ENCODE results near the gene CFI.

The CFI gene

DNA sequence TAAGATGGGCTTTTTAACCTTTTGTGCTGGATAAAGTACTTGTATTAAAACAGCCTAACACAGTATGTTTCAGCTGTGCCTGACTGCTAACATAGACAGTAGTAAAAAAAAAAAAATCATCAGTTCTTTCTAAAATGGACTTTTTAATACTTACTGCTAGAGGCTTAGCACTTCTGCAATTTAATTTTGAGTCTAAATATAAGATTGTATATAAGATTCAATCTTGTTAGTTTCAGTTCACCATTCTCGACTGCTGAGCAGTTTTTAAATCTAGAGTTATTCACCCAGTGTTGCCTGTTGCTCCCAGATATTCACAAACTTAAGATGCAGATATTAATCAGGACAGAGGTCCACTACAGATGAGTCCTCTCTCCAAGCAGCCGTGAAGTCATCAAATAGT is 78.7 kb downstream of the CFI start:
- no peak overlapping the region for H3K4me3 ChIP-seq (ENCODE audit: low read depth, low read length)
- TF ChIP-seq, protein P1, sequence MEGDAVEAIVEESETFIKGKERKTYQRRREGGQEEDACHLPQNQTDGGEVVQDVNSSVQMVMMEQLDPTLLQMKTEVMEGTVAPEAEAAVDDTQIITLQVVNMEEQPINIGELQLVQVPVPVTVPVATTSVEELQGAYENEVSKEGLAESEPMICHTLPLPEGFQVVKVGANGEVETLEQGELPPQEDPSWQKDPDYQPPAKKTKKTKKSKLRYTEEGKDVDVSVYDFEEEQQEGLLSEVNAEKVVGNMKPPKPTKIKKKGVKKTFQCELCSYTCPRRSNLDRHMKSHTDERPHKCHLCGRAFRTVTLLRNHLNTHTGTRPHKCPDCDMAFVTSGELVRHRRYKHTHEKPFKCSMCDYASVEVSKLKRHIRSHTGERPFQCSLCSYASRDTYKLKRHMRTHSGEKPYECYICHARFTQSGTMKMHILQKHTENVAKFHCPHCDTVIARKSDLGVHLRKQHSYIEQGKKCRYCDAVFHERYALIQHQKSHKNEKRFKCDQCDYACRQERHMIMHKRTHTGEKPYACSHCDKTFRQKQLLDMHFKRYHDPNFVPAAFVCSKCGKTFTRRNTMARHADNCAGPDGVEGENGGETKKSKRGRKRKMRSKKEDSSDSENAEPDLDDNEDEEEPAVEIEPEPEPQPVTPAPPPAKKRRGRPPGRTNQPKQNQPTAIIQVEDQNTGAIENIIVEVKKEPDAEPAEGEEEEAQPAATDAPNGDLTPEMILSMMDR (IDR thresholded peaks at IDR 0.05; ENCODE audit: low read depth, low read length, missing control alignments), result no peak
- DNase-seq (ENCODE audit: low read depth), result no peak

DNA sequence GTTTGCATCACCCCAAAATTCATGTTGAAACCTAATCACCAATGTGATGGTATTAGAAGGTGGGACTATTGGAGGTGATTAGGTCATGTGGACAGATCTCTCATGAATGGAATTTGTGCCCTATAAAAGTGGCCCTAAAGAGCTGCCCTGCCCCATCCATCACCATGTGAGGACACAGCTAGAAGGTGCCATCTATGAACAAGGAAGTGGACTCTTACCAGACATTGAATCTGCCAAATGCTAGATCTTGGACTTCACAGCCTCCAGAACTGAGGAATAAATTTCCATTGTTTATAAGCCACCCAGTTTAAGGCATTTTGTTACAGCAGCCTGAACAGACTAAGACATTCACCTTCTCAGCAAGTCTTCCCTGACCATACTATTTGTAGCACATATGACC is 79.4 kb downstream of the CFI start:
- TF ChIP-seq, protein P1 (IDR thresholded peaks at IDR 0.05; ENCODE audit: low read depth, low read length, missing control alignments), result no peak
- H3K4me3 ChIP-seq (ENCODE audit: low read depth, low read length), result no peak overlapping the region
- DNase-seq (ENCODE audit: low read depth), result no peak

DNA sequence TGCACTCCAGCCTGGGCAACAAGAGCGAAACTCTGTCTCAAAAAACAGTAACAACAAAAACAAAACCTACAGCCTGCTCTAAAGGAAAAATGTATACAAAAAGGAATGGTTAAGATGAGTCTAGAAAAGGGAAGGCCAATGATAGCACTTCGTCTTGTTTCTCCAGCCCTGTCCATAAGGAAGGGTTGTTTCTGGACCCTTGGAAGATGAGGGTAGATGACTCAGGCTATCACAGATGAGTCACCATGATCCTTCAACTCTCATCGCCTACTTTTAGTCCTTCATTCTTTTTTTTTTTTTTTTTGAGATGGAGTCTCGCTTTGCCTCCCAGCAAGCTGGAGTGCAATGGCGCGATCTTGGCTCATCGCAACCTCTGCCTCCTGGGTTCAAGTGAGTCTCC is 80.8 kb downstream of the CFI start:
- TF ChIP-seq, protein P1 (IDR thresholded peaks at IDR 0.05; ENCODE audit: low read depth, low read length, missing control alignments), result no peak
- H3K4me3 ChIP-seq (ENCODE audit: low read depth, low read length), result no peak overlapping the region
- no peak for DNase-seq (ENCODE audit: low read depth)

DNA sequence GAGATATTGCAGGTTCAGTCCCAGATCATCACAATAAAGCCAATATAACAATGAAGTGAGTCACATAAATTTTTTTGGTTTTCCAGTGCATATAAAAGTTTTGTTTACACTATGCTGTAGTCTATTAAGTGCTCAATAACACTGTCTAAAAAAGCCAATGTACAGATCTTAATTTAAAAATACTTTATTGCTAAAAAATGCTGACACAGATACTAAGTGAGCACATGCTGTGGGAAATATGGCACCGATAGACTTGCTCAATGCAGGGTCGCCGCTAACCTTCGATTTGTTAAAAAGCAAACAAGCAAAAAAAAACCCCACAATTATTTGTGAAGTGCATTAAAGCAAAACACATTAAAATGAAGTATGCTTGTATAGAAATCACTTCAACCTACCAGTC is 82.2 kb downstream of the CFI start:
- TF ChIP-seq, protein P1 (IDR thresholded peaks at IDR 0.05; ENCODE audit: low read depth, low read length, missing control alignments), result no peak
- DNase-seq (ENCODE audit: low read depth), result no peak
- H3K4me3 ChIP-seq (ENCODE audit: low read depth, low read length), result no peak overlapping the region

DNA sequence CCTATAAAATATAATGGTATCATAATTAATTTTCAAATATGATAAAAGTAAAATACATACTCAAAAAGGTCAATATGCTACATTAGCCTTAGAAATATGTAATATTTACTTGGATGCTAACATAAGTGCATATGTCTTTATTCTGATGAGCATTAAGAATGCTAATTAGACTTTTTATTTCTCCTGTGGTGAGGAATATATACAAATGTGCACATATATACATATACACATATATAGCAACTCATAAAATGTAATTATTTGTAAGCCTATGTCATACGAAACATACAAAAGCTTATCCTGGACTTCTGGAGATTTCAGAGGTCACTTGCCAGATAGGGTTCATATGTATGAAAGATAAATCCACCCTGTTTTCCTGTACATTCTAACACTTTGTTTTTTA is 83.0 kb downstream of the CFI start:
- no peak for DNase-seq (ENCODE audit: low read depth)
- TF ChIP-seq, protein P1 (IDR thresholded peaks at IDR 0.05; ENCODE audit: low read depth, low read length, missing control alignments), result no peak
- H3K4me3 ChIP-seq (ENCODE audit: low read depth, low read length), result no peak overlapping the region

DNA sequence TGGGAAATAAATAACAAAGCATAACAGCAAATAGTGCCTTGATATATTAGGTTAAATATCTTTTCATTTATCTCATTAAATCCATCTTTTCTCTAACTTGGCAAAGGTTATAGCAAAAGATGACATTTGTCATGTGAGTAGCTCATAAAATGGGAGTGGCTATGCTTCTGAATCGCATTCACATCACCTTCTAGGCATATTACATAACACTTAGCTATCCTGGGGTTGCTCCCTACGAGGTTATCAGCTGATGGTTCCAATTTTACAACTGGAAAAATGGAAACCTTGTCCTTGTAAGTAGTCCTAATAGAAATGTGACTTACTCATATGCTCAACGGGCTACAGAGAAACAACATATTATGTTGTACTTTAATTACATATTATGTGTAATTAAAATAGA is 88.3 kb downstream of the CFI start:
- DNase-seq (ENCODE audit: low read depth), result no peak
- TF ChIP-seq, protein P1 (IDR thresholded peaks at IDR 0.05; ENCODE audit: low read depth, low read length, missing control alignments), result no peak
- H3K4me3 ChIP-seq (ENCODE audit: low read depth, low read length), result no peak overlapping the region

DNA sequence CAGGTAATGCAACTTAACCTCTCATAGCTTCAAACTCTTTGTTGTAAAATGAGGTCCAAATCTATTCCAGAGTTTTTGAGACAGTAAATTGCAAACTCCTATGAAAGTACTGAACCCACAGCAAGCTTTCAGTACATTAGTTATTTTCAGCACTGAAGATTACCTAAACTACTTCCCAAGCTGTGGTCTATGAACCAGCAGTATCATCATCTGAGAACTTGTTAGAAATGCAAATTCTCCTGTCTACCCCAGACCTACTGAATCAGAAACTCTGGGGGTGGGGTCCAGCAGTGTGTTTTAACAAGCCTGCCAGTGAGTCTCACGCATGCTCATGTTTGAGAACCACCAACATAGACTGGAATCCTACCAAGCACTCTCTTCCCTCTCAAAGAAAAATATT is 92.8 kb downstream of the CFI start:
- no peak overlapping the region for H3K4me3 ChIP-seq (ENCODE audit: low read depth, low read length)
- TF ChIP-seq, protein P1 (IDR thresholded peaks at IDR 0.05; ENCODE audit: low read depth, low read length, missing control alignments), result no peak
- no peak for DNase-seq (ENCODE audit: low read depth)
